IMR-90 (cell line): ENCODE results near the gene MARK4. TPM values are rescaled to one million over a fixed set of nuclear protein-coding genes. Genes with fewer than 3 reads are reported as not detected.
A peak's percentile ranks its signal among the peaks of the same experiment; 100 is the strongest.
"Not testable (repeated sequence)": the region's sequence is repeated elsewhere in the genome, so short reads cannot be mapped to it uniquely, and the experiment has no call there.

Experiments
- ATAC-seq: fragments of 200-7000 bp; cut with Tn5 transposase; 2 replicates; pipeline ENCODE4 v1.9.1; 2020; ENCODE audit warnings: low read depth, mild to moderate bottlenecking, moderate library complexity
- BruUV-seq: library from RNA; stranded (reverse); fragments of 400-500 nt; replicated peaks from 2 replicates; lab custom pipeline; 2021; lab: Mats Ljungman, UMichigan
- CTCF ChIA-PET: fragments of 300-600 bp; formaldehyde crosslinking; extraction: SDS; loops from one replicate; lab custom pipeline; 2021; ENCODE audit warnings: antibody characterized with exemption; lab: Yijun Ruan, JAX
- POLR2A ChIA-PET: fragments of 300-600 bp; sonication (Branson Sonifier 250); formaldehyde crosslinking; loops from one replicate; lab custom pipeline; 2022; ENCODE audit warnings: antibody characterized with exemption; ENCODE audit not compliant: unreplicated experiment; lab: Charles Lee
- DNase-seq: peaks from one replicate; pipeline ENCODE4 v3.0.0; 2013
- H2AFZ ChIP-seq: replicated peaks from 2 replicates; pipeline ENCODE3; 2013; ENCODE audit warnings: low read length, mild to moderate bottlenecking; ENCODE audit not compliant: poor library complexity
- H2AK5ac ChIP-seq: 2 replicates; pipeline ENCODE4 v1.6.1; 2013; ENCODE audit warnings: low read depth, low read length, inconsistent platforms
- H2AK9ac ChIP-seq: replicated peaks from 2 replicates; pipeline ENCODE3; 2013; ENCODE audit warnings: mild to moderate bottlenecking, low read depth, low read length, moderate library complexity; ENCODE audit not compliant: poor library complexity
- H2BK120ac ChIP-seq: 2 replicates; pipeline ENCODE4 v1.6.1; 2013; ENCODE audit warnings: low read depth, low read length, inconsistent platforms
- H2BK15ac ChIP-seq: 3 replicates; pipeline ENCODE4 v1.6.1; 2013; ENCODE audit warnings: low read depth, low read length, inconsistent platforms
- H2BK20ac ChIP-seq: 2 replicates; pipeline ENCODE4 v1.6.1; 2013; ENCODE audit warnings: low read depth, mild to moderate bottlenecking, inconsistent platforms, low read length, moderate library complexity
- H2BK5ac ChIP-seq: 2 replicates; pipeline ENCODE4 v1.6.1; 2013; ENCODE audit warnings: mild to moderate bottlenecking, low read depth, low read length, inconsistent platforms; ENCODE audit not compliant: poor library complexity, severe bottlenecking
- H3K14ac ChIP-seq: replicated peaks from 2 replicates; pipeline ENCODE4 v1.6.1; 2013; ENCODE audit warnings: low read depth, low read length, inconsistent platforms
- H3K18ac ChIP-seq: 2 replicates; pipeline ENCODE4 v1.6.1; 2013; ENCODE audit warnings: low read depth, low read length, control low read depth
- H3K23ac ChIP-seq: 2 replicates; pipeline ENCODE4 v1.6.1; 2013; ENCODE audit warnings: low read depth, low read length, inconsistent platforms
- H3K27ac ChIP-seq: 2 replicates; pipeline ENCODE4 v1.5.1; 2013; ENCODE audit warnings: mild to moderate bottlenecking, control low read depth, low read length; ENCODE audit not compliant: insufficient read depth
- H3K27me3 ChIP-seq: 2 replicates; pipeline ENCODE4 v1.6.1; 2013; ENCODE audit warnings: low read length; ENCODE audit not compliant: control insufficient read depth, insufficient read depth
- H3K36me3 ChIP-seq: 2 replicates; pipeline ENCODE4 v1.6.1; 2013; ENCODE audit warnings: low read length, mixed read lengths; ENCODE audit not compliant: control insufficient read depth, insufficient read depth
- H3K4ac ChIP-seq: 2 replicates; pipeline ENCODE4 v1.6.1; 2013; ENCODE audit warnings: low read depth, low read length, inconsistent platforms
- H3K4me1 ChIP-seq: 2 replicates; pipeline ENCODE4 v1.6.1; 2013; ENCODE audit warnings: low read length, mixed read lengths; ENCODE audit not compliant: control insufficient read depth, insufficient read depth
- H3K4me2 ChIP-seq: 2 replicates; pipeline ENCODE4 v1.6.1; 2013; ENCODE audit warnings: low read depth, mild to moderate bottlenecking, control low read depth, low read length, moderate library complexity
- H3K4me3 ChIP-seq: 2 replicates; pipeline ENCODE4 v1.5.1; 2013; ENCODE audit warnings: low read depth, mild to moderate bottlenecking, control low read depth, low read length, moderate library complexity; ENCODE audit not compliant: insufficient read depth
- H3K56ac ChIP-seq: 2 replicates; pipeline ENCODE4 v1.6.1; 2013; ENCODE audit warnings: low read length, inconsistent platforms; ENCODE audit not compliant: insufficient read depth; ENCODE audit errors: extremely low read depth
- H3K79me1 ChIP-seq, 2 experiments: 2 replicates each; pipeline ENCODE4 v1.6.1; 2013; ENCODE audit warnings: low read length in 2 of 2, inconsistent platforms in 1 of 2, low read depth in 1 of 2
- H3K9ac ChIP-seq: 2 replicates; pipeline ENCODE4 v1.6.1; 2013; ENCODE audit warnings: low read depth, low read length, control low read depth
- H3K9me1 ChIP-seq: 2 replicates; pipeline ENCODE4 v1.6.1; 2013; ENCODE audit warnings: low read length, inconsistent platforms; ENCODE audit not compliant: insufficient read depth
- H3K9me3 ChIP-seq: 2 replicates; pipeline ENCODE4 v1.6.1; 2013; ENCODE audit warnings: low read length; ENCODE audit not compliant: control insufficient read depth, insufficient read depth
- H4K20me1 ChIP-seq: 2 replicates; pipeline ENCODE4 v1.6.1; 2013; ENCODE audit warnings: low read length, inconsistent platforms; ENCODE audit not compliant: insufficient read depth
- H4K5ac ChIP-seq: 2 replicates; pipeline ENCODE4 v1.6.1; 2013; ENCODE audit warnings: mild to moderate bottlenecking, low read depth, low read length, control low read depth
- H4K8ac ChIP-seq, 2 experiments: 2 replicates each; pipeline ENCODE4 v1.6.1; 2013; ENCODE audit warnings: low read depth in 2 of 2, low read length in 2 of 2, control low read depth in 1 of 2, inconsistent platforms in 1 of 2
- H4K91ac ChIP-seq: 2 replicates; pipeline ENCODE4 v1.6.1; 2013; ENCODE audit warnings: low read depth, low read length, inconsistent platforms; ENCODE audit not compliant: insufficient read depth
- CEBPB ChIP-seq: IDR thresholded peaks from 2 replicates; pipeline ENCODE4 v1.6.1; 2012; ENCODE audit warnings: low read depth, low read length, improper control_type of control experiment
- USF2 ChIP-seq: fragments of 150-350 bp; IDR thresholded peaks from 2 replicates; pipeline ENCODE4 v1.6.1; 2017; ENCODE audit warnings: mild to moderate bottlenecking, antibody characterized with exemption, low read length, low read depth
- WGBS, 2 experiments: methylation state at CpG; one replicate each; pipeline versions ENCODE4 v1.1.5 to v1.1.7; 2013; ENCODE audit warnings: missing lambda C conversion rate in 2 of 2; ENCODE audit not compliant: insufficient read length in 1 of 2; ENCODE audit errors: extremely low coverage in 2 of 2; 5-methylcytosine and 5-hydroxymethylcytosine counted together
- dilution Hi-C: fragments of 300-500 bp; cut with HindIII; formaldehyde crosslinking; loops from one replicate; pipeline ENCODE4 v1.14.3; 2018; ENCODE audit warnings: low sequenced_read_pairs; ENCODE audit not compliant: unreplicated experiment
- in situ Hi-C: fragments of 300-500 bp; cut with MboI; formaldehyde crosslinking; loops from 3 replicates; pipeline ENCODE4 v1.14.3; 2019; ENCODE audit warnings: low sequenced_read_pairs, inconsistent platforms, mixed read lengths
- intact Hi-C: fragments of 100-400 bp; cut with micrococcal nuclease; formaldehyde crosslinking; loops from 2 replicates; pipeline ENCODE4 v1.10.0; 2022
- polyA plus RNA-seq, 3 experiments: library from polyadenylated mRNA; depleted of rRNA; stranded (reverse); fragments of >200 nt; gene quantifications; 2 replicates each; pipeline ENCODE4 v1.2.3, GENCODE V29; 2012; ENCODE audit warnings: low replicate concordance in 1 of 3
- total RNA-seq: library from RNA; depleted of rRNA; stranded (reverse); fragments of >200 nt; gene quantifications from 2 replicates; pipeline ENCODE4 v1.2.3, GENCODE V29; 2012

MARK4 gene
- total and polyA plus RNA-seq, 2 of the 4 experiments (the other 2 are of a cell fraction): 11.3 to 20.7 TPM

GRCh38 chr19:45333609-45334303 is 82.7 kb downstream of the MARK4 start:
- Histone ChIP-seq H2BK120ac (no peak overlapping the region), H3K4ac (no peak overlapping the region), H3K27ac (no peak overlapping the region), H3K14ac (no peak overlapping the region), H4K91ac (no peak overlapping the region), H3K9ac (no peak overlapping the region), H3K9me1 (no peaks in the 10 kb centered on the region), H3K4me1 (no peaks in the 10 kb centered on the region), H3K4me2 (no peak overlapping the region), H3K36me3 (no peaks in the 10 kb centered on the region), H2AK5ac (no peak overlapping the region), H4K5ac (no peak overlapping the region), H2AK9ac (no peak overlapping the region), H2BK15ac (no peak overlapping the region), H3K23ac (no peak overlapping the region), H3K27me3 (no peaks in the 10 kb centered on the region), H2BK20ac (no peak overlapping the region), H4K8ac (no peak overlapping the region), H3K56ac (no peak overlapping the region), H3K9me3 (no peaks in the 10 kb centered on the region), H3K79me1 (no peaks in the 10 kb centered on the region), H4K20me1 (no peaks in the 10 kb centered on the region), H3K4me3 (no peak overlapping the region), H2AFZ (peak overlapping the region; percentile 5), H3K18ac (no peak overlapping the region), H2BK5ac (no peak overlapping the region)
- intact Hi-C loops: no loop called here
- no peak for TF ChIP-seq CEBPB
- TF ChIP-seq USF2: peak; percentile 45
- in situ Hi-C loops: no loop called here
- POLR2A ChIA-PET: no interaction called here
- ATAC-seq (no peak), DNase-seq (no peak)
- CTCF ChIA-PET: no interaction called here
- dilution Hi-C loops: no loop called here
- WGBS, 2 experiments: no CpG with 5 or more reads among the region's 10 CpGs
- BruUV-seq: no TSS peak

- in situ Hi-C loops, H4K8ac ChIP-seq, H3K27ac ChIP-seq, H3K18ac ChIP-seq, H2BK20ac ChIP-seq, H3K9me1 ChIP-seq, H4K5ac ChIP-seq, H3K14ac ChIP-seq, H3K4ac ChIP-seq, H3K9me3 ChIP-seq, BruUV-seq, H3K36me3 ChIP-seq, H3K23ac ChIP-seq, H2AK9ac ChIP-seq, H2AK5ac ChIP-seq, dilution Hi-C loops, H3K79me1 ChIP-seq, ATAC-seq, H2BK5ac ChIP-seq, H3K9ac ChIP-seq, H2BK120ac ChIP-seq, H4K20me1 ChIP-seq, H3K4me1 ChIP-seq, POLR2A ChIA-PET, H2AFZ ChIP-seq, H3K4me2 ChIP-seq, DNase-seq, H3K4me3 ChIP-seq, H3K56ac ChIP-seq, H2BK15ac ChIP-seq, H4K91ac ChIP-seq, CTCF ChIA-PET, H3K27me3 ChIP-seq: not testable (repeated sequence)
- intact Hi-C loops: loop anchor here (5.0 kb wide), 1 partner anchor 83 kb away; the partner anchor contains the start of gene MARK4
- WGBS, 2 experiments: 80% methylated on average over 1 of the region's 4 CpGs; no CpG with 5 or more reads in 1 of the 2 experiments
Observed at GRCh38 chr19:45334881-45335280, 83.8 kb downstream of the MARK4 start.
